Measurements from ENCODE around the gene ZNF813. TPM values are rescaled to one million over a fixed set of nuclear protein-coding genes. Genes with fewer than 3 reads are reported as not detected.

Gene ZNF813
- polyA plus RNA-seq, 1 experiment = 0.60 TPM

DNA sequence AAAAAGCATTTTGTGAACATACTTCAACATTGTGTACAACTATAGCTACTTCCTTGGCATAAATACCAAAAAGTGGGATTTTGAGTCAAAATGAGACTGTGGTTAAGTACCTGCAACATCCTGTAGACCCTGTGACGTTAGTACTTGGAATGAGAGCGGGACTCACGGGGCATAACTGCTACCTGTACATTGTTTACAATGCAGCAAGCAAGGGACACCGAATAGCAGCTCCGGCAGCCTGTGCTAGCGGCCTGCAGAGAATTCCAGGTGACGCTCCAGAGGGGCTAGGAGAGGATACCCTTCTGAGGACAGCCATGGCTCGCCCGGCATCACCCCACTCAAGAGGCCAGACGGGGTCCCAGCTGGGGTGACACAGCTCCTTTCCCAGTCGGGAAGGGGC lies 69.6 kb downstream of the ZNF813 start:
- Histone ChIP-seq H3K27me3 (ENCODE audit: control insufficient read depth, insufficient read depth, low read length) (no peaks in the 10 kb centered on the region), H3K36me3 (ENCODE audit: control insufficient read depth, insufficient read depth, low read length) (no peaks in the 10 kb centered on the region), H3K4me3 (ENCODE audit: low read depth, low read length) (peak overlapping the region; percentile 68)
- no peak for TF ChIP-seq CTCF (IDR thresholded peaks at IDR 0.05; ENCODE audit: insufficient read depth, low read depth, low read length)
- no peak for DNase-seq (ENCODE audit: low read depth)
- ChIA-PET CTCF (no interaction called here), POLR2A (no interaction called here)

DNA sequence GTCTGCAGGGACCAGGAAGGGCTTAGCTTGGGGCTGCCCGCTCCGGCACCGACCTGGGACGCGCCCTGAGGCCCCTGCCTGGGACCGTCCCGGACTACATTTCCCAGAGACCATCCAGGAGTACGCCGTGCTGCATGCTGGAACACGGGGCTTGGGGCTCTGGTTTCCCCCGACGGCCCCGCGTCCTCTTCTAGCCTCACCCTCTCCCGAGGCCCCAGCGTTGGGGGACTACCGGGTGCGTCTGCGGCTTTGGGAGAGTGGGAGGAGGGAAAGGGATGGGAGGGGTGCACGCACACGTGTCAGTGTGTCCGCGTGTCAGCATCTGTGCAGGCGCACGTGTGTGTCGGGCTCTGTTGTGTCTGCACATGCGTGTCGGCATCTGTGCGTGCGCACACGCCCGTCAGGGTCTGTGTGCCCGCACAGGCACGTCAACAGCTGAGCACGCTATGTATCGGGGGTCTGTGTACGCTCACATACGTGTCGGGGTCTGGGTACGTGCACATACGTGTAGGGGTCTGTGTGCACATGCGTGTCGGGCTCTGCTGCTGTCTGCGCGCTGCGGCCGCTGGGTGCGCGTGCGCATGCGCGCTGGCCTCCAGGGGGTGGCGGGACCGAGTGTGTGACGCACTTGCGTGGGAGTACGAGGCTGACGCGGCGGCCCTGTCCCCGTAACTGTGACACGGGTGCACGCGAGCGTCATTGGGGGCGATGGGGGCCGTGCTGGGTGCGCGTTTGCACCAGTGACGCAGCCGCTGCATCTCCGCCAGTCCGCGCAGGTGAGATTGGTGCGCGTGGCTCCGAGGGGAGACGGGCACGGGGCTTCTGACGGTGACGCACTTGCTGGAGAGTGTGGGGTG lies 70.2 kb downstream of the ZNF813 start, which contains the start of gene ZNF331:
Gene ZNF331 (plus strand): TSS at position 625 of the 857 bp plus-strand sequence. CDS start 31,232 bp downstream, outside the sequence.
- POLR2A ChIA-PET = no interaction called here
- CTCF ChIA-PET = no interaction called here
- no peaks in the 10 kb centered on the region for H3K36me3 ChIP-seq (ENCODE audit: control insufficient read depth, insufficient read depth, low read length)
- peak within 1 kb of the TSS; percentile 68 for H3K4me3 ChIP-seq (ENCODE audit: low read depth, low read length)
- no peaks in the 10 kb centered on the region for H3K27me3 ChIP-seq (ENCODE audit: control insufficient read depth, insufficient read depth, low read length)
- DNase-seq (ENCODE audit: low read depth) = no peak
- TF ChIP-seq CTCF (IDR thresholded peaks at IDR 0.05; ENCODE audit: insufficient read depth, low read depth, low read length) = peak; percentile 59

- H3K27me3 ChIP-seq (ENCODE audit: control insufficient read depth, insufficient read depth, low read length) = no peaks in the 10 kb centered on the region
- CTCF ChIA-PET = interaction anchor here (0.5 kb wide), 1 partner anchor 25 kb away, joined by 3 read pairs; no protein-coding TSS in a partner anchor
- H3K4me3 ChIP-seq (ENCODE audit: low read depth, low read length) = peak overlapping the region; percentile 68
- no peak for DNase-seq (ENCODE audit: low read depth)
- POLR2A ChIA-PET = no interaction called here
- TF ChIP-seq CTCF (IDR thresholded peaks at IDR 0.05; ENCODE audit: insufficient read depth, low read depth, low read length) = no peak
- no peaks in the 10 kb centered on the region for H3K36me3 ChIP-seq (ENCODE audit: control insufficient read depth, insufficient read depth, low read length)
Observed at GRCh38 chr19:53538378-53539109, 71.0 kb downstream of the ZNF813 start.

DNA sequence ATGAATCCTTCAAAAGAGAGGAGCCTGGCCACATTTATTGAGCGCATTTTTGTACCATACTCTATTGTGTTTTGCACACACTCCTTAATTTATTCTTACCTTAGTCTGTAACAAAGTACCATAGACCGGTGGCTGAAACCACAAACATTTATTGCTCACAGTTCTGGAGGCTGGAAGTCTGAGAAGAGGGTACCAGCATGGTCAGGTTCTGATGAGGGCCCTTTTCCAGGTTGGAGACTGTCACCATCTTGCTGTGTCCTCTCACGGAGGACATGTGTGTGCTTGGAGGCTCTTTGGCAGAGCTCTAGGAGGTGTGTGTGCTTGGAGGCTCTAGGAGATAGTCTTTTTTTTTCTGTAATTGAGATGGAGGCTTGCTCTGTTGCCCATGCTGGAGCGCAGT lies 72.6 kb downstream of the ZNF813 start:
- no peak for TF ChIP-seq CTCF (IDR thresholded peaks at IDR 0.05; ENCODE audit: insufficient read depth, low read depth, low read length)
- DNase-seq (ENCODE audit: low read depth) = no peak
- Histone ChIP-seq H3K27me3 (ENCODE audit: control insufficient read depth, insufficient read depth, low read length) (no peaks in the 10 kb centered on the region), H3K36me3 (ENCODE audit: control insufficient read depth, insufficient read depth, low read length) (no peaks in the 10 kb centered on the region), H3K4me3 (ENCODE audit: low read depth, low read length) (no peak overlapping the region)
- CTCF ChIA-PET = no interaction called here
- POLR2A ChIA-PET = no interaction called here

DNA sequence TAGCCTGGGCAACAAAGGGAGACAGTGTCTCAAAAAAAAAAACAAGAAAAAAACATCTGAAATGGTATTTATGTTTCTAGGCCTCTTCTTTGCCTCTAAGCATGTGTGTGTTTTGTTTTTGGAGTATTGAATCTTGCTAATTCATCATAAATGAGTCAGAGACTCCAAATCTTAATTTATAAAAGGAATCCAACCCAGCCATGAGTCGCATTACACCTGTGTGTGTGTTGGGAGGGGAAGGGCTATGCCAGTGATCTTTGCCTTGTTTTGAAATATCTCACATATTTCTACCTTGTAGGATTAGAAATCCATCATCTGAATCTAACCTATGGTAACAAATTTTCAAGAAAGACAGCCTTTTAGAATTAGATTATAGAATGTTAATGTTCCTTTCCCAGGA lies 74.4 kb downstream of the ZNF813 start:
- CTCF ChIA-PET = no interaction called here
- no peaks in the 10 kb centered on the region for H3K27me3 ChIP-seq (ENCODE audit: control insufficient read depth, insufficient read depth, low read length)
- no peak overlapping the region for H3K4me3 ChIP-seq (ENCODE audit: low read depth, low read length)
- POLR2A ChIA-PET = no interaction called here
- no peaks in the 10 kb centered on the region for H3K36me3 ChIP-seq (ENCODE audit: control insufficient read depth, insufficient read depth, low read length)
- no peak for TF ChIP-seq CTCF (IDR thresholded peaks at IDR 0.05; ENCODE audit: insufficient read depth, low read depth, low read length)
- no peak for DNase-seq (ENCODE audit: low read depth)
